SK-N-SH (cell line): ENCODE measurements around the gene FLRT2. TPM values are rescaled to one million over a fixed set of nuclear protein-coding genes. Genes with fewer than 3 reads are reported as not detected.

Source experiments
- CTCF ChIA-PET: fragments of 300-600, 350-600 bp; formaldehyde crosslinking; extraction: SDS; loops from one replicate; lab custom pipeline; 2021; lab: Yijun Ruan, JAX
- POLR2A ChIA-PET: fragments of 350-600 bp; sonication (Branson Sonifier 250); formaldehyde crosslinking; extraction: SDS; loops from one replicate; lab custom pipeline; 2020; ENCODE audit warnings: antibody characterized with exemption, inconsistent platforms; lab: Yijun Ruan, JAX
- DNase-seq: peaks from one replicate; pipeline ENCODE4 v3.0.0; 2012
- H2AFZ ChIP-seq: fragments of 200-600 bp; sonication (generic); 2 replicates; pipeline ENCODE4 v1.8.1; 2016; ENCODE audit warnings: antibody characterized with exemption, mild to moderate bottlenecking, low read depth
- H3F3A ChIP-seq: fragments of 200-600 bp; sonication (generic); replicated peaks from 2 replicates; pipeline ENCODE3; 2016; ENCODE audit warnings: antibody characterized with exemption, mild to moderate bottlenecking; ENCODE audit not compliant: insufficient read depth
- H3K27ac ChIP-seq, 2 experiments: fragments of 200-500 bp in 1 of 2; fragments of 200-600 bp in 1 of 2; sonication (Bioruptor generic) in 1 of 2; sonication (generic), shearing (Covaris generic) in 1 of 2; 2 replicates each; pipeline versions ENCODE4 v1.5.1 to v1.6.1; 2014 to 2016; ENCODE audit warnings: low read depth in 2 of 2, inconsistent platforms in 1 of 2, low read length in 1 of 2, mild to moderate bottlenecking in 1 of 2, mixed read lengths in 1 of 2
- H3K27me3 ChIP-seq: fragments of 200-600 bp; sonication (generic), shearing (Covaris generic); 2 replicates; pipeline ENCODE4 v1.6.1; 2016; ENCODE audit warnings: mixed run types; ENCODE audit not compliant: insufficient read depth
- H3K36me3 ChIP-seq, 2 experiments: fragments of 200-500 bp in 1 of 2; fragments of 200-600 bp in 1 of 2; sonication (Bioruptor generic) in 1 of 2; sonication (generic) in 1 of 2; replicated peaks in 1 of 2; 2 replicates each; pipeline versions ENCODE3 to v1.5.1; 2014 to 2016; ENCODE audit warnings: low read length in 1 of 2, mild to moderate bottlenecking in 1 of 2; ENCODE audit not compliant: insufficient read depth in 2 of 2, control insufficient read depth in 1 of 2
- H3K4me1 ChIP-seq, 2 experiments: fragments of 200-500 bp in 1 of 2; fragments of 200-600 bp in 1 of 2; sonication (Bioruptor generic) in 1 of 2; sonication (generic), shearing (Covaris generic) in 1 of 2; 2 replicates each; pipeline versions ENCODE4 v1.5.1 to v1.6.1; 2014 to 2016; ENCODE audit warnings: low read depth in 1 of 2, low read length in 1 of 2, mixed run types in 1 of 2; ENCODE audit not compliant: insufficient read depth in 2 of 2, control insufficient read depth in 1 of 2
- H3K4me2 ChIP-seq: fragments of 200-600 bp; sonication (generic), shearing (Covaris generic); 2 replicates; pipeline ENCODE4 v1.6.1; 2017; ENCODE audit warnings: mixed run types
- H3K4me3 ChIP-seq, 2 experiments: fragments of 200-500 bp in 1 of 2; fragments of 200-600 bp in 1 of 2; sonication (Bioruptor generic) in 1 of 2; sonication (generic), shearing (Covaris generic) in 1 of 2; 2 replicates each; pipeline versions ENCODE4 v1.5.1 to v1.8.1; 2014 to 2016; ENCODE audit warnings: low read depth in 2 of 2, inconsistent platforms in 1 of 2, low read length in 1 of 2, mild to moderate bottlenecking in 1 of 2, mixed read lengths in 1 of 2, moderate library complexity in 1 of 2
- H3K79me2 ChIP-seq: fragments of 200-600 bp; sonication (generic); 2 replicates; pipeline ENCODE4 v1.8.1; 2017; ENCODE audit warnings: mild to moderate bottlenecking; ENCODE audit not compliant: insufficient read depth
- H3K9ac ChIP-seq: fragments of 200-600 bp; sonication (generic); 2 replicates; pipeline ENCODE4 v1.6.1; 2017; ENCODE audit warnings: mixed run types
- H3K9me2 ChIP-seq: fragments of 200-600 bp; sonication (generic); 2 replicates; pipeline ENCODE4 v1.6.1; 2017; ENCODE audit warnings: mixed run types
- H3K9me3 ChIP-seq: fragments of 200-600 bp; sonication (generic); 2 replicates; pipeline ENCODE4 v1.6.1; 2017; ENCODE audit warnings: mixed run types, mild to moderate bottlenecking, moderate library complexity
- H4K20me1 ChIP-seq: fragments of 200-600 bp; sonication (generic); 2 replicates; pipeline ENCODE4 v1.6.1; 2017; ENCODE audit warnings: mild to moderate bottlenecking, mixed run types; ENCODE audit not compliant: insufficient read depth
- CTCF ChIP-seq: fragments of 200-600 bp; sonication (generic); IDR thresholded peaks from 2 replicates; pipeline ENCODE4 v1.6.1; 2017; ENCODE audit warnings: antibody characterized with exemption, mild to moderate bottlenecking, moderate library complexity
- ELF1 ChIP-seq: IDR thresholded peaks from 2 replicates; pipeline ENCODE4 v1.4.0; 2012
- FOXJ3 ChIP-seq: sonication (generic); formaldehyde crosslinking; IDR thresholded peaks from 2 replicates; pipeline ENCODE4 v1.5.1; 2020; ENCODE audit warnings: mild to moderate bottlenecking, missing genetic modification reagents
- FOXM1 ChIP-seq: IDR thresholded peaks from 2 replicates; pipeline ENCODE4 v1.4.0; 2012; ENCODE audit warnings: low read depth, mild to moderate bottlenecking
- JUND ChIP-seq: IDR thresholded peaks from 2 replicates; pipeline ENCODE4 v1.4.0; 2012
- MEF2A ChIP-seq: IDR thresholded peaks from 2 replicates; pipeline ENCODE4 v1.4.0; 2012; ENCODE audit warnings: low read depth, borderline replicate concordance
- MXI1 ChIP-seq: IDR thresholded peaks from 2 replicates; pipeline ENCODE4 v1.6.1; 2012; ENCODE audit warnings: mild to moderate bottlenecking, low read depth, low read length, improper control_type of control experiment
- NFIC ChIP-seq: IDR thresholded peaks from 2 replicates; pipeline ENCODE4 v1.4.0; 2012; ENCODE audit warnings: borderline replicate concordance
- NRF1 ChIP-seq: IDR thresholded peaks from 2 replicates; pipeline ENCODE4 v1.6.1; 2012; ENCODE audit warnings: low read depth, mild to moderate bottlenecking, low read length
- PBX3 ChIP-seq: IDR thresholded peaks from 2 replicates; pipeline ENCODE4; 2012
- POLR2AphosphoS5 ChIP-seq: IDR thresholded peaks from 2 replicates; pipeline ENCODE4 v1.6.1; 2012; ENCODE audit warnings: low read depth, low read length
- RAD21 ChIP-seq: IDR thresholded peaks from 2 replicates; pipeline ENCODE4 v1.6.1; 2012; ENCODE audit warnings: mild to moderate bottlenecking, low read length
- REST ChIP-seq: IDR thresholded peaks from 2 replicates; pipeline ENCODE4 v1.6.1; 2012; ENCODE audit warnings: mild to moderate bottlenecking, low read depth, low read length, moderate library complexity
- RXRA ChIP-seq: IDR thresholded peaks from 2 replicates; pipeline ENCODE4 v1.4.0; 2012; ENCODE audit warnings: low read depth, mild to moderate bottlenecking, borderline replicate concordance
- SIN3A ChIP-seq: IDR thresholded peaks from 2 replicates; pipeline ENCODE4 v1.6.1; 2012; ENCODE audit warnings: low read depth, mild to moderate bottlenecking, low read length, moderate library complexity, borderline replicate concordance
- SMC3 ChIP-seq: IDR thresholded peaks from 2 replicates; pipeline ENCODE4 v1.6.1; 2012; ENCODE audit warnings: low read depth, low read length, improper control_type of control experiment
- TAF1 ChIP-seq: IDR thresholded peaks from 2 replicates; pipeline ENCODE4 v1.6.1; 2012; ENCODE audit warnings: low read depth, mild to moderate bottlenecking, low read length, moderate library complexity, borderline replicate concordance
- USF2 ChIP-seq: fragments of 150-350 bp; IDR thresholded peaks from 2 replicates; pipeline ENCODE4 v1.6.1; 2017; ENCODE audit warnings: antibody characterized with exemption, low read length, low read depth, borderline replicate concordance
- ZBTB33 ChIP-seq: IDR thresholded peaks from 2 replicates; pipeline ENCODE4 v1.4.0; 2012; ENCODE audit warnings: low read depth, borderline replicate concordance
- WGBS: methylation state at CpG from one replicate; pipeline ENCODE4 v1.1.6; 2017; ENCODE audit warnings: low lambda C conversion rate; 5-methylcytosine and 5-hydroxymethylcytosine counted together
- polyA plus RNA-seq, 3 experiments: library from polyadenylated mRNA; depleted of rRNA; stranded (reverse); fragments of >200 nt; gene quantifications; 2 replicates each; pipeline ENCODE4 v1.2.3, GENCODE V29; 2012

The FLRT2 gene
- polyA plus RNA-seq, 1 of the 3 experiments (the other 2 are of a cell fraction), result 10.8 TPM

- DNase-seq, result no peak
Measured at GRCh38 chr14:85604021-85604420, 74.1 kb downstream of the FLRT2 start.

More at GRCh38 chr14:85604021-85604420, 74.1 kb downstream of the FLRT2 start:
- no peaks in the 10 kb centered on the region for H3K27me3 ChIP-seq
- ChIA-PET POLR2A (no interaction called here), CTCF (no interaction called here)
- peaks cover 22% of the 10 kb centered on the region; the same call in 1 of the 2 replicates for H3K79me2 ChIP-seq
- WGBS, result 67% methylated on average over 4 of the region's 4 CpGs
- no peak overlapping the region for H3K4me2 ChIP-seq
- no peak overlapping the region for H3K4me3 ChIP-seq
- no peak for TF ChIP-seq NRF1
- no peak for TF ChIP-seq CTCF
- no peak for TF ChIP-seq SIN3A
- TF ChIP-seq TAF1, result no peak
- TF ChIP-seq NFIC, result no peak
- no peak for TF ChIP-seq SMC3
- TF ChIP-seq ZBTB33, result no peak
- no peak for TF ChIP-seq ELF1
- no peak for TF ChIP-seq POLR2AphosphoS5
- no peak for TF ChIP-seq REST
- no peak for TF ChIP-seq USF2
- no peak for TF ChIP-seq PBX3
- no peak for TF ChIP-seq RXRA
- TF ChIP-seq FOXM1, result no peak
- no peak for TF ChIP-seq RAD21
- TF ChIP-seq JUND, result no peak
- no peak for TF ChIP-seq MXI1
- TF ChIP-seq MEF2A, result no peak
- TF ChIP-seq FOXJ3 (CRISPR knock-in tag), result no peak
- H3K27ac ChIP-seq, result no peak overlapping the region
- H4K20me1 ChIP-seq, result no peaks in the 10 kb centered on the region
- H3F3A ChIP-seq, result peaks cover 5% of the 10 kb centered on the region
- H3K9ac ChIP-seq, result no peak overlapping the region
- no peak overlapping the region for H2AFZ ChIP-seq
- no peaks in the 10 kb centered on the region for H3K36me3 ChIP-seq
- H3K9me3 ChIP-seq, result no peaks in the 10 kb centered on the region
- peaks cover 0 to 21% of the 10 kb centered on the region in 2 experiments; a peak in 1 of 4 replicates for H3K4me1 ChIP-seq
- H3K9me2 ChIP-seq, result no peaks in the 10 kb centered on the region
